ENCODE results near the gene IER3. TPM values are rescaled to one million over a fixed set of nuclear protein-coding genes. Genes with fewer than 3 reads are reported as not detected.

The IER3 gene, protein sequence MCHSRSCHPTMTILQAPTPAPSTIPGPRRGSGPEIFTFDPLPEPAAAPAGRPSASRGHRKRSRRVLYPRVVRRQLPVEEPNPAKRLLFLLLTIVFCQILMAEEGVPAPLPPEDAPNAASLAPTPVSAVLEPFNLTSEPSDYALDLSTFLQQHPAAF
- 48.0 to 79.6 TPM (median 72.7 TPM) in 5 replicates for total RNA-seq (2022; extraction: Qiagen RNA extraction)

DNA sequence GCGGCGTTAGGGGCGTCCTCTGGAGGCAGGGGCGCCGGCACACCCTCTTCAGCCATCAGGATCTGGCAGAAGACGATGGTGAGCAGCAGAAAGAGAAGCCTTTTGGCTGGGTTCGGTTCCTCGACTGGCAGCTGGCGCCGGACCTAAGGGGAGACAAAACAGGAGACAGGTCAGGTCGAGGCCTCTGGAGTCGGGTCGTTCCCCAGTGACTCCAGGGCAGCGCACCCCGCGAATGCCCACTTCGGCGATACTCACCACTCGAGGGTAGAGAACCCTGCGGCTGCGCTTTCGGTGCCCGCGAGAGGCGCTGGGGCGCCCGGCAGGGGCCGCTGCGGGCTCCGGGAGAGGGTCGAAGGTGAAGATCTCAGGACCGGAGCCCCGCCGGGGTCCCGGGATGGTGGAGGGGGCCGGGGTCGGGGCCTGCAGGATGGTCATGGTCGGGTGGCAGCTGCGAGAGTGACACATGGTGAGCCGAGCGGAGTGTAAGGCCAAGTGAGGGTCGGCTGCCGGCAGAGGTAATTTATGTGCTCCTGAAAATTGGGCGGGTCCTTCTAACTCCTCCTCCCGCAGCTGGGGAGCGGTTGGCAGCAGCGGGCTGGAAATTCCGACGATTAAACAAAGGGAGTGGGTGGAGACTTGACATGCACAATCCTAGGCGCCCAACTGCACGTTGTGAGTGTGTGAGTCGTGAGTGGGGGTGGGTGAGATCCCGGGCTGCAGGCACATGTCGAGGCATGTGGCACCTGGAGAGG, at the start of gene IER3:
Gene IER3 (minus strand): TSS at position 494 of the 752 bp plus-strand sequence. CDS start 29 bp downstream, at position 465.

GRCh38 chr6:30742316-30743098, 1.8 kb downstream of the IER3 start, which contains the start of gene FLOT1:
Gene FLOT1, minus strand, starts transcription at chr6:30742687. Its CDS starts 498 bp downstream, at chr6:30742189.

DNA sequence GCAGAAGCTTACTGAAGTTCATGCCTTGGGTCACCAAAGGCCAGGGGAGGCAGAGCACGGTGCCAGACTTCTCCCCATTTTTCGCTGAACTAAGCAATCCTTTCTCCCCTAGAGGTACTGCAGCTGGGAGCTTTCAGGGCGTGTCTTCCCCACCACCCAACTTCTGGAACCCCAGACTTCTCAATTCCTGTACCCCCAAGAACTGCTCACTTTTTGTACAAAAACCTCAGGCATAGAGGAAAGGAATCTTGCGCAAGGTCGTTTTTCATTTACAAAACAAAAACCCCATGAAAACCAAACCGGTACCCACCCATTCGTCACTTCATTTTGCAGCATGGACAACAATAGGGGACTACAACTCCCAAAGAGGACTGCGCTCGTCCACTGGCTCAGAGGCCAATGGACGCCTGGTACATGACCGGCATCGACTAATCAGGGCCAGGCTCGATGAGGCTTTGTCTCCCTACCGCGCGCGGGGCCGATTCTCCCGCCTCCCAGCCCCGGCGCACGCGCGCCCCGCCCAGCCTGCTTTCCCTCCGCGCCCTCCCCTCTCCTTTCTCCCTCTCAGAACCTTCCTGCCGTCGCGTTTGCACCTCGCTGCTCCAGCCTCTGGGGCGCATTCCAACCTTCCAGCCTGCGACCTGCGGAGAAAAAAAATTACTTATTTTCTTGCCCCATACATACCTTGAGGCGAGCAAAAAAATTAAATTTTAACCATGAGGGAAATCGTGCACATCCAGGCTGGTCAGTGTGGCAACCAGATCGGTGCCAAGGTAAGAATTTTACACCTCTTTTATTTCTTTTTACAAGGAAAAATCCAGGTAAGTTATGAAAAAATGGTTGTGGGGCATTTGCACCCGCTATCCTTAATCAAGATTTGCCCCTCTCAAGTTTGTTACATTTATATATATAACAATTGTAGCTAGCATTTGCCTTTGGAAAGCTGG, 24.3 kb downstream of the IER3 start, which contains the start of gene TUBB:
Gene TUBB (plus strand): TSS at position 562 of the 947 bp plus-strand sequence. CDS start 155 bp downstream, at position 717.

GRCh38 chr6:30717129-30717844, 27.1 kb downstream of the IER3 start, which contains the start of gene MDC1:
Gene MDC1, minus strand, starts transcription at chr6:30717281. Its CDS starts 2,106 bp downstream, at chr6:30715175.

Other genes starting within 250 kb of the IER3 start
- 28.7 to 34.3 TPM (median 33.2 TPM) in 5 replicates for gene GNL1, start 188.1 kb downstream of the IER3 start, total RNA-seq (2022; extraction: Qiagen RNA extraction)
- 14.9 to 17.6 TPM (median 16.6 TPM) in 5 replicates for gene PRR3, start 187.3 kb downstream of the IER3 start, total RNA-seq (2022; extraction: Qiagen RNA extraction)
- gene ABCF1, start 173.1 kb downstream of the IER3 start, total RNA-seq (2022; extraction: Qiagen RNA extraction) = 46.8 to 55.1 TPM (median 50.0 TPM) in 5 replicates
- 28.1 to 45.4 TPM (median 29.3 TPM) in 5 replicates for gene PPP1R10, start 127.3 kb downstream of the IER3 start, total RNA-seq (2022; extraction: Qiagen RNA extraction)
- 68.8 to 112 TPM (median 72.9 TPM) in 5 replicates for gene MRPS18B, start 126.7 kb downstream of the IER3 start, total RNA-seq (2022; extraction: Qiagen RNA extraction)
- 4.4 to 6.3 TPM (median 6.0 TPM) in 5 replicates for gene ATAT1, start 117.7 kb downstream of the IER3 start, total RNA-seq (2022; extraction: Qiagen RNA extraction)
- 10.1 to 14.3 TPM (median 12.1 TPM) in 5 replicates for gene C6orf136, start 97.4 kb downstream of the IER3 start, total RNA-seq (2022; extraction: Qiagen RNA extraction)
- gene DHX16, start 71.5 kb downstream of the IER3 start, total RNA-seq (2022; extraction: Qiagen RNA extraction) = 25.2 to 30.4 TPM (median 27.0 TPM) in 5 replicates
- 41.4 to 47.5 TPM (median 44.5 TPM) in 5 replicates for gene PPP1R18, start 57.9 kb downstream of the IER3 start, total RNA-seq (2022; extraction: Qiagen RNA extraction)
- gene NRM, start 53.6 kb downstream of the IER3 start, total RNA-seq (2022; extraction: Qiagen RNA extraction) = 23.1 to 27.4 TPM (median 25.9 TPM) in 5 replicates
- gene MDC1, start 27.3 kb downstream of the IER3 start, total RNA-seq (2022; extraction: Qiagen RNA extraction) = 14.9 to 21.3 TPM (median 16.4 TPM) in 5 replicates
- 822 to 948 TPM (median 905 TPM) in 5 replicates for gene TUBB, start 24.2 kb downstream of the IER3 start, total RNA-seq (2022; extraction: Qiagen RNA extraction)
- 84.0 to 102 TPM (median 90.7 TPM) in 5 replicates for gene FLOT1, start 1.9 kb downstream of the IER3 start, total RNA-seq (2022; extraction: Qiagen RNA extraction)
- gene DDR1, start 140.0 kb upstream of the IER3 start, total RNA-seq (2022; extraction: Qiagen RNA extraction) = 51.1 to 64.4 TPM (median 58.1 TPM) in 5 replicates
- 18.1 to 21.8 TPM (median 20.4 TPM) in 5 replicates for gene GTF2H4, start 163.7 kb upstream of the IER3 start, total RNA-seq (2022; extraction: Qiagen RNA extraction)
- gene VARS2, start 169.7 kb upstream of the IER3 start, total RNA-seq (2022; extraction: Qiagen RNA extraction) = 11.3 to 16.0 TPM (median 14.6 TPM) in 5 replicates
- 0.27 TPM in 1 of 5 replicates, not detected in the others for gene SFTA2, start 187.6 kb upstream of the IER3 start, total RNA-seq (2022; extraction: Qiagen RNA extraction)
- gene MUCL3, start 196.4 kb upstream of the IER3 start, total RNA-seq (2022; extraction: Qiagen RNA extraction) = 0.08 to 0.20 TPM (median 0.12 TPM) in 5 replicates
- not detected in 5 replicates for gene MUC21, start 239.2 kb upstream of the IER3 start, total RNA-seq (2022; extraction: Qiagen RNA extraction)